TTC549 (cell line): ENCODE measurements around the gene C1QTNF9B.
A peak's percentile ranks its signal among the peaks of the same experiment; 100 is the strongest.
"Not testable (repeated sequence)": the region's sequence is repeated elsewhere in the genome, so short reads cannot be mapped to it uniquely, and the experiment has no call there.

ENCODE experiments used
- FAIRE-seq: peaks from 2 replicates; lab custom pipeline; 2012; peaks lifted over from hg19 to GRCh38; lab: Jason Lieb, UNC

The C1QTNF9B gene

DNA sequence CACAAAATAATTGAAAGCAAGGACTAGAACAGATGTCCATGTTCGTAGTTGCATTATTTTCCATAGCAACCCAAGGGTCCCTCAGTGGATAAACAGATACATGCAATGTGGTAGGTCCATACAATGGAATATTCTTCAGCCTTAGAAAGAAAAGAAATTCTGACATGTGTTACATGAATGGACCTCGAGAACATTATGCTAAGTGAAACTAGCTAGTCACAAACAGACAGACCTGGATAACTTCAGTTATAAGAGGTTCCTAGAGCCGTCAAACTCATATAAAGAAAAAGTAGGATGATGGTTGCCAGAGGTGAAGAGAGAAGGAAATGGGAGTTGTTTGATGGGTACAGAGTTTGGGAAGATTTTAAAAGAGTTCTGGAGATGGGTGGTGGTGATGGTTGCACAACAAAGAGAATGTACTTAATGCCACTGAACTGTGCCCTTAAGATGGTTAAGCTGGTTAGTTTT lies at the start of gene C1QTNF9B:
C1QTNF9B (minus strand) TSS at position 51 of the 468 bp plus-strand sequence.
- not testable (repeated sequence) for FAIRE-seq

GRCh38 chr13:23946900-23947299 lies 49.6 kb upstream of the C1QTNF9B start:
- FAIRE-seq, result no peak

DNA sequence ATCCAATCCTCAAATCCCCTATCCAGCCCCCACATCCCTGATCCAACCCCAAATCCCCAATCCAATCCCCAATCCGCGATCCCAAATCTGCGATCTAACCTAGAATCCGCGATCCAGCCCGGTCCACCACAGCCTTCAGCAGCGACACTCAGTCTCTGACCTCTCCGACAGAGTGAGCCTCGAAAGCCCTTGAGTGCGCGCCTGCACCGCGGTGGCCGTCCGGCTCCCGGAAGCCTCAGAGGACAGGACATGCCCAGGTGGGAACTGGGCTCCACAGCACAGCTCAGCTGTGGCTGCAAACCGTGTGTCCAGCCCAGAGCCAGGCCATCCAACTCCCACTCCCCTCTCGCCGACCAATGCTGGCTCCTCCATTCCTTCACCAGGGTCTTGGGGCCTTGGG lies 48.8 kb upstream of the C1QTNF9B start:
- no peak for FAIRE-seq

GRCh38 chr13:23945612-23946011 lies 48.3 kb upstream of the C1QTNF9B start:
- FAIRE-seq, result no peak

DNA sequence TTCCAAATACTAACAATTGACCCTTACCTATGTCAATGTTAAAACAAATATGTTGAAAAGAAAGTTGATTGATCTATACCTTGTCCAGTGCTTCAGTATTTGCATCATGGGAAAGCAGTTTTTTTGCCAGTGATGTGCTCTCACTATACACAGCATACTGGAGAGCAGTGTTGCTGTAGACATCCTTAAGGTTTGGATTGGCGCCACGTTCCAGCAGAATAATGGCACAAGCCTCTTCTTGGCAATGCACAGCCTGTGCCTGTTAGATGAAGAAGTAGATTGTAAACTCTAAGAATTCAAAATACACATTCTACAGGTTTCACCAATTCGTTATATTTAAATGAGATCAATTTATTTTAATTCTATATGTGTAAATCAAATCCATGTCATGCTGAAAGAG lies 43.9 kb upstream of the C1QTNF9B start:
- FAIRE-seq, result no peak

GRCh38 chr13:23939666-23940065 lies 42.4 kb upstream of the C1QTNF9B start:
- FAIRE-seq, result not testable (repeated sequence)

GRCh38 chr13:23934520-23934919 lies 37.2 kb upstream of the C1QTNF9B start:
- FAIRE-seq, result no peak

- FAIRE-seq, result no peak
Observed at GRCh38 chr13:23928985-23929384, 31.7 kb upstream of the C1QTNF9B start.

DNA sequence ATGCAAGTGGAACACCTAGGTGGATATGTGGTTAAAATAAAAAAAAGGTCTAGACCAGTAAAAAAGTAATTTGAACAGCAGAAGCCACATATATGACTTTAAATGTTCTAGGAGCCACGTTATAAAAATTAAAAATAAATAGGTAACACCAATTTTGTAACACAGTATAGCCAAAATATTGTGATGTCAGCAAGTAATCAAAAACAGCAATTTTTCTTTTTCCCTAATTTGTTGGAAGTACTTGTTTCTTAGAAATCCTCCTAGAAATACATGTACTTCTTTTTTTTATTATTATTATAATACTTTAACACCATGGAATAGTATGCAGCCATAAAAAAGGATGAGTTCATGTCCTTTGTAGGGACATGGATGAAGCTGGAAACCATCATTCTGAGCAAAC lies 25.7 kb upstream of the C1QTNF9B start:
- no peak for FAIRE-seq

GRCh38 chr13:23922005-23922932 lies 25.0 kb upstream of the C1QTNF9B start:
- no peak for FAIRE-seq

DNA sequence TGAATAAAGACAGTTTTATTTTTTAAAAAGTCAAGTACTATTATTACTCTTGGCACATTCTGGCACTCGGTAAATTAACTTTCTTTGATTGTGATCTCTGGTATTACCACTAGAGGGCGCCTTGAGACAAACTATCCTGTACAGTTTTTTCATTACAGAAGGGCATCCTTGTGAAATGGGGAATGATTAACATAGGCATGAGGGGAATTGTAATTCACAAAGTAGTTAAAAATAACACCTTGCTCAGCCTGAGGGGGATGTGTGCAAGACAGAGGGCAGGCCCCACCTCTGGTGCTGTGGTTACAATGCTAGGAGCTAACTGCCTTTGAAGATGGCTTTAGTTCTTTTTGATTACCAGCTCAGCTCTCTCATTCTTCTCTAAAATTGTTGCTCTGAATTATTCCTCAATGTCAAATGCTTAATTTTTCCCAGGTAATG lies 24.2 kb upstream of the C1QTNF9B start:
- FAIRE-seq, result peak; percentile 93

- FAIRE-seq, result no peak
Observed at GRCh38 chr13:23919006-23919405, 21.7 kb upstream of the C1QTNF9B start.

DNA sequence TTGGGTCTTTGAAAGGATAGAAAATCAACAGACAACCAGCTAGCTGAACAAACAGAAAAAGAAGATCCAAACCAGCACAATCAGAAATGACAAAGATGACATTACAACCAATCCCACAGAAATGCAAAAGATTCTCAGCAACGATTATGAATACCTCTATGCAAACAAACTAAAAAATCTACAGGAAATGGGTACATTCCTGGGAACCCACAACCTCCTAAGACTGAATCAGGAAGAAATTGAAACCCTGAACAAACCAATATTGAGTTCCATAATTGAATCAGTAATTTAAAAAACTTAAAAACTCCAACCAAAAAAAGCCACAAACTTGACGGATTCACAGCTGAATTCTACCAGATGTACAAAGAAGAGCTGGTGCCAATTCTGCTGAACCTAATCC lies 20.9 kb upstream of the C1QTNF9B start:
- FAIRE-seq, result no peak

- FAIRE-seq, result no peak
Observed at GRCh38 chr13:23915308-23915707, 18.0 kb upstream of the C1QTNF9B start.

DNA sequence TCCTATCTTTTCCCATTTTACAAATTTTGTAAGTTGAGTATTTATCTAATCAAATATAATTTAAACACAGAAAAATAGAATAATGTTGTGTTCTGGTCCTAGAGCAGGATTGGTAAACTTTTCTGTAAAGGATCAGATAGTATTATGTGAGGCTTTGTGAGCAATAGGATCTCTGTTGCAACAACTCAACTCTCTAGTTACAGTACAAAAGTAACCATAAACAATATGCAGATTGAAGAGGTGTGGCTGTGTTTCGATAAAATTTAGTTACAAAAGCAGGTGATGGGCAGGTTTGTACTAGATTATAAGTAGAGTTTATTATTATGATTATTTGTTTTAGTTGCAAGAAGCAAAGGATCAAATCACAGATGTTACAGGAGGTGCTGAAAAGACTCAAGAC lies 15.2 kb upstream of the C1QTNF9B start:
- FAIRE-seq, result peak; percentile 15

DNA sequence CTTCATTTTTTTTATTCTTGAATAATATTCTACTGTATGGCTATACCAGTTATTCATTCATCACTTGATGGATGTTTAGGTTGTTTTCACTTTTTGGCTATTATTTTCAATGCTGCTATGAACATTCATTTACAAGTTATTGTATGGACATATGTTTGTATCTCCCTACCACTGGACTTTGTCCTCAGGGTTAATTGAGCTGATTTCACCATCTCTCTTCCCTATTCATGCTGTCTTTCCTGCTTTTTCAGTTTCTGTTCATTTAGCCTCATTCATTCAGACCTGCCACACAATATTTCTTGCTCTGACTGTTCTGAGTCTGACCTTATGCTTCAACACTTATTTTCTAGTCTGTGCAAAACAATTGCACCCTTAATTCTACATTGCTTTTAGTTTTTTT lies 12.3 kb upstream of the C1QTNF9B start:
- FAIRE-seq, result no peak

DNA sequence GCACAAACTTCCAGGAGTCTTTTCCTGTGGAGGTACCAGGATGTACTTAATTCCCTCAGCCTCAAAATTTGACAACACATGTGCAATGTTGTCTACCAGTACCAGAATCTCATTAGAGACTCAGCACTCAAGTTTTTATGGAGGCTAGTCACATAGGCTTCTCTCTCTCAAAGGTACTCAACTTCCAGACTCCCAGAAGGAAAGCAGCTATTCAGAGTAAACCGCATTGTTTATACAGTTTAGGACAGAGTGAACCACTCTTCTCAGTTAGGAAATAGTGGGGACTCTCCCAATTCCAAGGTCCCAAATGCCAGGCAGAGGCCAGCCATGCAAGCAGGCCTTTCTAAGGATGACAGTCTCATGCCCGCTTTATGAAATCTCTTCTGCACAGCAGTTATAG lies 8.5 kb upstream of the C1QTNF9B start:
- no peak for FAIRE-seq

GRCh38 chr13:23903906-23904280 lies 6.6 kb upstream of the C1QTNF9B start:
- no peak for FAIRE-seq

- FAIRE-seq, result no peak
Observed at GRCh38 chr13:23902975-23903905, 5.9 kb upstream of the C1QTNF9B start.

DNA sequence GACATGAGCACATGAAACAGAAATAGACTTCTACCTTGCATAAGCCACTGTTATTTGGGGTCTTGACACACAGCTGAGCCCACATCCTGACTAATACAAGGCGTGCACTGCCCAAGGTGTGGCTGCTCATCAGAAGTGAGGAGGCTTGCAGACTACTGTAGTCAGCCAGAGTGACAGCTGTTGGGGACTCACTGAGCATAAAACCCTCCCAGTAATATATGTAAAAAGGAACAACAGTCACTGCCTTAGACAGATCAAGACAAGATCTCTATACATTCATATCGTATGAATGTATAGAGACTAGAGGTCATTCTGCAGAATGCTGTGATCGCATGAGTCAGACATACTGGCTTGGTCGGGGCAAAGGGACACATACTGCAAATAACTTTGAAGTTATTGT lies 4.1 kb upstream of the C1QTNF9B start:
- FAIRE-seq, result no peak

DNA sequence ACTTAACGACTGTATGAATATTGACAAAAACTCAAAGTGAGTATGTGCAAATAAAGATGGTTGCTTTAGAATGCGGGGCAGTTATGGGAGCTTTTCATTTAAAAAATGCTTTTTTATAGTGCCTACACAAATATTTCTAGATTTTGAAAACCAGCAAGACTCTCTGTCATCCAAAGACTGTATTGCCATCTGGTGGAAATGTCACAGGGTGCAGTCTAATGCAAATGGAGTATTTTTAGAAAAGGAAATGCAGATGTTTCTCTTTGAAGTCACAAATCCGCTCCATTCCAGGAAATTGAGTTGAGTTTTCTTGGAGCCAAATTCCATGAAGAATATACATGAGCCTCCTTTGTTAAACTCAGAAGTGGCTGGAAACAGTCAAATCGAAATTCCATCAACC lies 2.3 kb upstream of the C1QTNF9B start:
- FAIRE-seq, result peak; percentile 65

DNA sequence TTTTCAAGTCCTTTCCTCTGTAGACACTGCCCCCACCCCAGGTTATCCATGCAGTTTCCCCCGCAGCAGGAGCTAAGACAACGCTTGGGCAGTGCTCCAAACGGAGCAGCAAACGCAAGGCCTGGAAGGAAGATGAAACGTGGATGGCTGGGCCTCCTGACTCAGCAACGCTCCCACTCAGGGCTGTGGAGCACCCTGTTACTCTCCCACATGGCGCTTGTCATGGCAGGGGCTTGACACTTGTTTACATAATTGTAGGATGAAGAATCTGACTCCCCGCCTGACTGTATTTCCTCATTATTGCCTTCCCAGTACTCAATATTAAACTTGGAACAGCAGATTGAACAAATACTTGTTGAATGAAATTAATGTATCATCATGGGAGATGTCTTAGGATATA lies 799 bp upstream of the C1QTNF9B start:
- FAIRE-seq, result no peak

- not testable (repeated sequence) for FAIRE-seq
Observed at GRCh38 chr13:23894746-23895145, 2.6 kb downstream of the C1QTNF9B start.
